ENCODE results near the gene SEC11A. TPM values are rescaled to one million over a fixed set of nuclear protein-coding genes. Genes with fewer than 3 reads are reported as not detected.
A peak's percentile ranks its signal among the peaks of the same experiment; 100 is the strongest.

Gene SEC11A
- total RNA-seq, result 10 to 100 TPM; 44.0 to 88.4 (median 63.1) TPM

- intact Hi-C loops (cut with DNase I; ENCODE audit: low total_unique reads), result no loop called here
- TF ChIP-seq POLR2A (IDR thresholded peaks at IDR 0.05) (no peak), CTCF (IDR thresholded peaks at IDR 0.05) (no peak)
- 0 to 1% methylated on average over 33 to 40 of the region's 57 CpGs for WGBS, 2 donors
- DNase-seq (ENCODE audit: low spot score in 2 of 2), result peak; percentile 95 to 99
- H3K4me3 ChIP-seq (ENCODE audit: low read depth, poor library complexity, severe bottlenecking), result peak within 1 kb of the TSS; percentile 81
These were observed at the start of gene SEC11A for GRCh38 chr15:84716036-84716732. SEC11A (minus strand) TSS chr15:84716139; CDS start chr15:84716075, 64 bp downstream.

GRCh38 chr15:84765675-84766074 is 49.7 kb upstream of the SEC11A start:
- WGBS, 2 donors, result 94 to 96% methylated on average over 4 of the region's 4 CpGs
- no peak for DNase-seq (ENCODE audit: low spot score in 2 of 2)
- H3K4me3 ChIP-seq (ENCODE audit: low read depth, poor library complexity, severe bottlenecking), result no peak overlapping the region
- intact Hi-C loops (cut with DNase I; ENCODE audit: low total_unique reads), result no loop called here
- no peak for TF ChIP-seq POLR2A (IDR thresholded peaks at IDR 0.05)
- TF ChIP-seq CTCF (IDR thresholded peaks at IDR 0.05), result no peak

- no peak for TF ChIP-seq POLR2A (IDR thresholded peaks at IDR 0.05)
- no peak for TF ChIP-seq CTCF (IDR thresholded peaks at IDR 0.05)
- intact Hi-C loops (cut with DNase I; ENCODE audit: low total_unique reads), result no loop called here
- 92 to 100% methylated on average over 1 of the region's 1 CpG for WGBS, 2 donors
- DNase-seq (ENCODE audit: low spot score in 2 of 2), result no peak
- H3K4me3 ChIP-seq (ENCODE audit: low read depth, poor library complexity, severe bottlenecking), result no peak overlapping the region
These were observed 49.0 kb upstream of the SEC11A start for GRCh38 chr15:84764989-84765388.

GRCh38 chr15:84764585-84764984 is 48.6 kb upstream of the SEC11A start:
- H3K4me3 ChIP-seq (ENCODE audit: low read depth, poor library complexity, severe bottlenecking), result no peak overlapping the region
- 69 to 83% methylated on average over 3 of the region's 3 CpGs for WGBS, 2 donors
- intact Hi-C loops (cut with DNase I; ENCODE audit: low total_unique reads), result no loop called here
- no peak for TF ChIP-seq POLR2A (IDR thresholded peaks at IDR 0.05)
- no peak for TF ChIP-seq CTCF (IDR thresholded peaks at IDR 0.05)
- no peak for DNase-seq (ENCODE audit: low spot score in 2 of 2)

GRCh38 chr15:84762840-84763572 is 47.1 kb upstream of the SEC11A start:
- peak in 1 of 2 donors; percentile 39 for DNase-seq (ENCODE audit: low spot score in 2 of 2)
- WGBS, 2 donors, result 81 to 89% methylated on average over 3 of the region's 3 CpGs
- TF ChIP-seq POLR2A (IDR thresholded peaks at IDR 0.05) (no peak), CTCF (IDR thresholded peaks at IDR 0.05) (no peak)
- intact Hi-C loops (cut with DNase I; ENCODE audit: low total_unique reads), result no loop called here
- no peak overlapping the region for H3K4me3 ChIP-seq (ENCODE audit: low read depth, poor library complexity, severe bottlenecking)

All from lower leg skin (tissue), 4 donors.